ENCODE results near the gene NSD2. TPM values are rescaled to one million over a fixed set of nuclear protein-coding genes. Genes with fewer than 3 reads are reported as not detected.

NSD2 gene
- total RNA-seq, 1 experiment from 2014 or later, result 136 TPM

- no peak overlapping the region for H2BK5ac ChIP-seq (ENCODE audit: insufficient read length, low read length)
- Mint-ChIP-seq H3K9me3 (no peaks in the 10 kb centered on the region), H3K4me3 (no peak overlapping the region), H3K36me3 (ENCODE audit: insufficient read depth in 1 of 3, low read depth in 3 of 3) (peaks cover 27 to 61% (median 59%) of the 10 kb centered on the region in 3 experiments; a peak in 6 of 7 replicates), H3K27ac (peak overlapping the region in 2 of 3 experiments; percentile 21 to 44; a peak in 1 of 7 replicates), H3K4me1 (no peaks in the 10 kb centered on the region), H3K27me3 (ENCODE audit: low read depth) (no peaks in the 10 kb centered on the region)
- TF ChIP-seq CTCF (conservative IDR thresholded peaks at IDR 0.05), result no peak
- no peak overlapping the region for H3K23ac ChIP-seq (ENCODE audit: insufficient read length, low read depth, low read length)
- H2BK120ac ChIP-seq (ENCODE audit: low read depth, low read length, poor library complexity, severe bottlenecking), result no peak overlapping the region
- H3K27ac ChIP-seq (ENCODE audit: insufficient read length, low read depth, low read length), result no peak overlapping the region
- no peaks in the 10 kb centered on the region for H3K9me3 ChIP-seq (ENCODE audit: control insufficient read depth, low read depth, low read length)
- H3K4me1 ChIP-seq (ENCODE audit: insufficient read depth, low read length), result no peaks in the 10 kb centered on the region
- no peaks in the 10 kb centered on the region for H4K20me1 ChIP-seq (ENCODE audit: control insufficient read depth, insufficient read depth, insufficient read length)
- WGBS (ENCODE audit: extremely low coverage, insufficient read length, low lambda C conversion rate), result no CpG with 5 or more reads among the region's 5 CpGs
- H3K18ac ChIP-seq (ENCODE audit: insufficient read length, low read depth, low read length), result no peak overlapping the region
- no peak overlapping the region for H4K5ac ChIP-seq (ENCODE audit: insufficient read length, low read depth, low read length)
- H2BK20ac ChIP-seq (ENCODE audit: low read depth, low read length, poor library complexity, severe bottlenecking), result no peak overlapping the region
- no peak overlapping the region for H3T11ph ChIP-seq (ENCODE audit: low read length)
- no peak overlapping the region for H3K9ac ChIP-seq (ENCODE audit: extremely low read depth, insufficient read length, low read length)
- no peak overlapping the region for H3K14ac ChIP-seq (ENCODE audit: insufficient read depth, low read length)
- no peak overlapping the region for H2AFZ ChIP-seq (ENCODE audit: low read length)
- H3K56ac ChIP-seq (ENCODE audit: insufficient read length, low read depth, low read length), result no peak overlapping the region
- H3K79me1 ChIP-seq (ENCODE audit: insufficient read depth, low read depth, low read length, poor library complexity, severe bottlenecking), result no peaks in the 10 kb centered on the region
- DNase-seq, result no peak
- H4K91ac ChIP-seq (ENCODE audit: insufficient read length, low read depth, low read length), result no peak overlapping the region
- H3K4ac ChIP-seq (ENCODE audit: low read depth, low read length), result no peak overlapping the region
- H3K23me2 ChIP-seq (ENCODE audit: insufficient read length, low read depth, low read length, poor library complexity, severe bottlenecking), result no peaks in the 10 kb centered on the region
- H4K8ac ChIP-seq (replicated peaks; ENCODE audit: insufficient read length, low read depth, low read length), result no peak overlapping the region
- H2AK5ac ChIP-seq (ENCODE audit: insufficient read length, low read length), result no peak overlapping the region
- no peaks in the 10 kb centered on the region for H3K27me3 ChIP-seq (ENCODE audit: insufficient read depth, low read length)
- no peak overlapping the region for H2BK12ac ChIP-seq (ENCODE audit: insufficient read length, low read depth, low read length)
- H2BK15ac ChIP-seq (ENCODE audit: low read depth, low read length), result no peak overlapping the region
- H3K4me2 ChIP-seq (ENCODE audit: insufficient read depth, insufficient read length, low read length), result no peak overlapping the region
- H3K79me2 ChIP-seq (ENCODE audit: insufficient read depth, low read length), result no peaks in the 10 kb centered on the region
Observed at GRCh38 chr4:1952719-1953118, 81.5 kb downstream of the NSD2 start.

Data from H9 (cell line).